ENCODE data around the gene WSCD2. TPM values are rescaled to one million over a fixed set of nuclear protein-coding genes. Genes with fewer than 3 reads are reported as not detected.

Gene WSCD2
- total RNA-seq, 1 donor from 2014 or later: not detected

DNA sequence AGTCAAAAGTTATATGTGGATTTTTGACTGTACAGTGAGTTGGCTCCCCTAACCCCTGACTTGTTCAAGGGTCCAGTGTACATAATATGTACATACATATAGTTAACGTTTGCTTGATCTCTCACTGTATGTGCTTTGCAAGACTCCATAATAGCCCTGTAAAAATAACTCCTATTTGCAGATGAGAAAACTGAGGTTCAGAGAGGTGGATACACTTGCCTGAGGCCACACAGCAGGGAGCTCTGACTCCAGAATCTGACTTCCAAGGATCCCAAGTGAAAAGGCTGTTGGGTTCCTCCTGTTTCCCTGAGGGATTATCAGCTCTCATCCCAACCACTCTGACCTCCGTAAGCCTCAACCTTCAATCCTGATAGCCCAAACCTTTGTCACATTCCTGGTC, 168.3 kb downstream of the WSCD2 start:
- Mint-ChIP-seq H3K27me3 (peaks cover 8% of the 10 kb centered on the region), H3K9me3 (ENCODE audit: low read depth) (no peaks in the 10 kb centered on the region), H3K27ac (no peak overlapping the region), H3K4me1 (ENCODE audit: low read depth) (peaks cover 9% of the 10 kb centered on the region), H3K36me3 (ENCODE audit: insufficient read depth) (no peaks in the 10 kb centered on the region), H3K4me3 (ENCODE audit: low read depth) (no peak overlapping the region)
- DNase-seq (ENCODE audit: low spot score, unreplicated experiment): no peak
- TF ChIP-seq, protein P1, sequence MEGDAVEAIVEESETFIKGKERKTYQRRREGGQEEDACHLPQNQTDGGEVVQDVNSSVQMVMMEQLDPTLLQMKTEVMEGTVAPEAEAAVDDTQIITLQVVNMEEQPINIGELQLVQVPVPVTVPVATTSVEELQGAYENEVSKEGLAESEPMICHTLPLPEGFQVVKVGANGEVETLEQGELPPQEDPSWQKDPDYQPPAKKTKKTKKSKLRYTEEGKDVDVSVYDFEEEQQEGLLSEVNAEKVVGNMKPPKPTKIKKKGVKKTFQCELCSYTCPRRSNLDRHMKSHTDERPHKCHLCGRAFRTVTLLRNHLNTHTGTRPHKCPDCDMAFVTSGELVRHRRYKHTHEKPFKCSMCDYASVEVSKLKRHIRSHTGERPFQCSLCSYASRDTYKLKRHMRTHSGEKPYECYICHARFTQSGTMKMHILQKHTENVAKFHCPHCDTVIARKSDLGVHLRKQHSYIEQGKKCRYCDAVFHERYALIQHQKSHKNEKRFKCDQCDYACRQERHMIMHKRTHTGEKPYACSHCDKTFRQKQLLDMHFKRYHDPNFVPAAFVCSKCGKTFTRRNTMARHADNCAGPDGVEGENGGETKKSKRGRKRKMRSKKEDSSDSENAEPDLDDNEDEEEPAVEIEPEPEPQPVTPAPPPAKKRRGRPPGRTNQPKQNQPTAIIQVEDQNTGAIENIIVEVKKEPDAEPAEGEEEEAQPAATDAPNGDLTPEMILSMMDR (IDR thresholded peaks at IDR 0.05; ENCODE audit: unreplicated experiment): no peak

- Mint-ChIP-seq H3K27ac (no peak overlapping the region), H3K4me1 (ENCODE audit: low read depth) (peaks cover 16% of the 10 kb centered on the region), H3K36me3 (ENCODE audit: insufficient read depth) (no peaks in the 10 kb centered on the region), H3K9me3 (ENCODE audit: low read depth) (no peaks in the 10 kb centered on the region), H3K27me3 (peaks cover 8% of the 10 kb centered on the region), H3K4me3 (ENCODE audit: low read depth) (no peak overlapping the region)
- DNase-seq (ENCODE audit: low spot score, unreplicated experiment): no peak
- TF ChIP-seq, protein P1 (IDR thresholded peaks at IDR 0.05; ENCODE audit: unreplicated experiment): no peak
Observed at GRCh38 chr12:108297895-108298760, 169.0 kb downstream of the WSCD2 start.

DNA sequence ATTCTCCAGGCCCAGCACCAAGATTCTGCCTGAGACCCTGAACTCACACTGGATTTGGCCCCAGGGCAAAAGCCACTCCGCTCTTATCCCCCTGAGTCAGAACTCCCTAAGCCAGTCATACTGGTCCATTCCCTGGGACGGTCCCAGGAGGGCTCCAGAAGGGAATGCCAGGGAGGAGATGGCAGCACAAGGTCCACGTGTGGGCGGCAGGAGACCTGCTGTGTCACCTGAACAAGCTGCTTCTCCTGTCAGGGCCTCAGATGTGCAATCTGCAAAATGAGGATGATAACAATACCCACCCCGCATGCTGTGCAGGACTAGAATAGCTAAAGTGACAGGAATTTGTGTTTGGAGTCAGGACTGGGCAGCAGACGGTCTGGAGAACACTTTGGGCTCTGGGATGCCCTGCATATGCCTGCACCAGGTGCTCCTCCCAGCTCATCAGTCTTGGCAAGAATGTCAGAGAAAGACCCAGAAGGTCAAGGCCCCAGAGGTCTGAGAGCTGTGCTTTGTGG, 169.7 kb downstream of the WSCD2 start:
- Mint-ChIP-seq H3K36me3 (ENCODE audit: insufficient read depth) (no peaks in the 10 kb centered on the region), H3K27ac (no peak overlapping the region), H3K9me3 (ENCODE audit: low read depth) (no peaks in the 10 kb centered on the region), H3K27me3 (peaks cover 5% of the 10 kb centered on the region), H3K4me1 (ENCODE audit: low read depth) (peaks cover 22% of the 10 kb centered on the region), H3K4me3 (ENCODE audit: low read depth) (no peak overlapping the region)
- TF ChIP-seq, protein P1 (IDR thresholded peaks at IDR 0.05; ENCODE audit: unreplicated experiment): no peak
- DNase-seq (ENCODE audit: low spot score, unreplicated experiment): no peak

DNA sequence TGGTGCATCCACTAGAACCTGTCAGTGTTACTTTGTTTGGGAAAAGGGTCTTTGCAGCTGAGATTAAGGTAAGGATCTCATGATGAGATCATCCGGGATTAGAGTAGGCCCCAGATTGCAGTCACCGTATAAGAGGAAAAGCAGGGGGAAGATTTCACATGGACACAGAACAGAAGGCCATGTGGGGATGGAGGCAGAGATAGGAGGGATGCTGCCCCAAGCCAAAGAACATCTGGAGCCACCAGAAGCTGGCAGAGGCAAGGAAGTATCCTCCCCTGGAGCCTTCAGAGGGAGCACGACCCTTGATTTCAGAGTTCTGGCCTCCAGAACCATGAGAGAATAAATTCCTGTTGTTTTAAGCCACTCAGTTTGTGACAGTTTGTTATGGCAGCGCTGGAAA, 170.4 kb downstream of the WSCD2 start:
- peaks cover 5% of the 10 kb centered on the region for H3K27me3 Mint-ChIP-seq
- TF ChIP-seq, protein P1 (IDR thresholded peaks at IDR 0.05; ENCODE audit: unreplicated experiment): no peak
- H3K4me1 Mint-ChIP-seq (ENCODE audit: low read depth): peaks cover 29% of the 10 kb centered on the region
- H3K4me3 Mint-ChIP-seq (ENCODE audit: low read depth): no peak overlapping the region
- no peaks in the 10 kb centered on the region for H3K9me3 Mint-ChIP-seq (ENCODE audit: low read depth)
- no peak overlapping the region for H3K27ac Mint-ChIP-seq
- H3K36me3 Mint-ChIP-seq (ENCODE audit: insufficient read depth): no peaks in the 10 kb centered on the region
- no peak for DNase-seq (ENCODE audit: low spot score, unreplicated experiment)

Other genes starting within 250 kb of the WSCD2 start
- gene CMKLR1, start 210.0 kb downstream of the WSCD2 start, total RNA-seq: not detected in 2 replicates